ENCODE results near the gene OR1M1.

Gene OR1M1

DNA sequence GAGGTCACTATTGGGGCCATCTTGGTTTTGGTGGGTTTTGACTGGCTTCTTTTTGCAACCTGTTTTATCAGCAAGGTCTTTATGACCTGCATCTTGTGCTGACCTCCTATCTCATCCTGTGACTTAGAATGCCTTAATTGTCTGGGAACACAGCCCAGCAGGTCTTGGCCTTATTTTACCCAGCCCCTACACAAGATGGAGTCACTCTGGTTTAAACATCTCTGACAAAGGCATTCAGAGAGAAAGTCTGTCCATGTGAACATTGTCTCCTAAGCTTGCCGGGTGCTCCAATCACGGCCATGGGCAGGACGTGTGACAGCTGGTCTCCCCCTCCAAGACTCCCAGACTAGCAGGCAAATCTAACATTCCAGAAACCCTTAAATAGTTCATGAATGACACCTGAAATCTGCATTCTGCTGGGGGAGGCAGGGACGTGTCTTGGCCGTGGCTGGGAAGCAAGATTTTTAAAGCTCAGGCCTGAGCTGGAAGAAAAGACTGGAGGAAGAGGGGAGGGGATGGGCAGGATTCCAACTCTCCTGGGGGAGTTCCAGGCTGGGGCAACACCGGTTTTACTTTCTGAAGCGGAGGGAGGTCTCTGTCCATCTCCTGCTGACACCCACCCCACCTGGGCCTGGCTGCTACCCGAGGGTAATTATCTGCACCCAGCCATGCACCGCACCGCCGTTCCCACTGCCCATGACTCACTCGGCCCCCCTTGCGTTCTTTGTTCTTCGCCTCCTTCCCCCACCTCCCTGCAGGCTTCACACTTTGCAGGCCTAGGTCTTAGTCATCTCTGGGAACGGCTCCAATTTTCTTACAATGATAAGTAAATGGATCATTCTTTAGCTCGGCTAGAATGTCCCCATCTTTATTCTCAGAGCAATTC, 11.6 kb upstream of the OR1M1 start:
- peak in 52 of 56 donors; percentile 1 to 83 (median 46) for DNase-seq

DNA sequence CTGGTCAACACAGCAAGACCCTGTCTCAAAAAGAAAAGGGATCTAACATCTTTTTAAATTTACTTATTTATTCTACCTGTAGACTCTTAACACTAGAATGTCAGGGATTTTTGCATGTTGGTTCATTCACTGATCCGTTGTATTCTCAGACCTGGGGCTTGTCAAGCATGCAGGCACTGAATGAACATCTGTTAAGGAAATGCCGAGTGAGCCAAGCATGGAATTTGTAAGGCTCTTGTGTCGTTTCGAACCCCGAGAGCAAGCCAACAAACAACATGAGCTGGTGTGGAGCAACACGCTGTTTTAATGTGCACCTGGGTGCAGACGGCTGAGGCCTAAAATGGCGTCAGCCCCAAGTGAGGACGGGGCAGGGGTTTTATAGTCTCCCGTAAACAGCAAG, 10.0 kb upstream of the OR1M1 start:
- no peak for DNase-seq

DNA sequence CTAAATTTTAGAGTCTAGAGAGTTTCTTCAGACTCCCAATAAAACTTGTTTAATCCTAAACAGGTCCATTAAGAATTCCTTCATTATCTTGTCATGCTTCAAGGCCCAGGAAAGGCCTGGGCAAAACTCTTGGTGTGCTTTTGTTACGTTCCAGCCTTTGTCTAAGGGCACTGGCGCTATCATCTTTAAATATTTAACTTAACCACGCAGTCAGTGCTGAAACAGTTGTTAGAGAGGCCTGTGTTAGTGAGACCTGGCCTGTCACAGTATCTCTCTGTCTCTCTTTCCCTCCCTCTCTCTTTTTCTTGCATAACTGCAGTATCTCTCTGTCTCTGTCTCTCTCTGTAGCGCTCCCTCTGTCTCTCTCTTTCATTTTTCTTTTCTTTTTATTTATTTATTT, 8.2 kb upstream of the OR1M1 start:
- no peak for DNase-seq

DNA sequence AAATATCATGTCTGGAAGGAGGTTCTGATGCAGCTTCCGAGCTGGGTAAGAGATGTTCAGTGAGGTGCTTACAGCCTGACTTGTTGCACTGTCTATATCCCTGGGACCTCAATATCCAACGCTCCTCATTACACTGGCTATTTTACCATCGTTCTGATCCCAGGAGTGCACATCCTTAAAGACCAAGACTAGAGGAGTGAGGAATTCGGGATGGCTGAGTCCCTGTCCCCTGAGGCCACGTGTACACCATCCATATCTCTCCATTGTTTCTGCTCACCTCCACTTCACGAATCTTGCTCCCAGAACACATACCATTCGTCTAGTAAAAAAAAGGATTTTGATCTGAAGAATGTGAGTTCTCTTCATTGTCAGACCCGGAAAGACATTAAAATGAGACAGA, 20.5 kb downstream of the OR1M1 start, which contains the start of gene OR7G2:
Gene OR7G2 (minus strand): TSS at position 101 of the 400 bp plus-strand sequence. CDS start 4,232 bp downstream, outside the sequence.
- DNase-seq = no peak

DNA sequence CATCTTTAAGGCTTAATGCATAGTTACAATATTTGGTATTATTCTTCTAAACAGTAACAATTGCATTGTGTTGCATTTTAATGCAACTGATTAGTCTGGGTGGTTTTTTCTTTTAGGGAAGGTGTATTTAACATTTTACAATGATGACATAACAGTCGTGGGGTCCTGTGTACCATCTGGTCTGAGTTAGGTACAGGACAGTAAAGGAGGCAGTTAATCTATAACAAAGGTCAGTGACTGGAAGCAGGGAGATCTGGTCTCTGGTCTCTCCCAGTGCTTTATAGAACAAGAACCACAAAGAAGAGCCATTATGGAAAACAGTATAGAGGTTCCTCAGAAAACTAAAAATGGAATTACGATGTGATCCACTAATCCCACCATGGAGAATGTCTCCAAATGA, 23.1 kb downstream of the OR1M1 start:
- DNase-seq = no peak

DNA sequence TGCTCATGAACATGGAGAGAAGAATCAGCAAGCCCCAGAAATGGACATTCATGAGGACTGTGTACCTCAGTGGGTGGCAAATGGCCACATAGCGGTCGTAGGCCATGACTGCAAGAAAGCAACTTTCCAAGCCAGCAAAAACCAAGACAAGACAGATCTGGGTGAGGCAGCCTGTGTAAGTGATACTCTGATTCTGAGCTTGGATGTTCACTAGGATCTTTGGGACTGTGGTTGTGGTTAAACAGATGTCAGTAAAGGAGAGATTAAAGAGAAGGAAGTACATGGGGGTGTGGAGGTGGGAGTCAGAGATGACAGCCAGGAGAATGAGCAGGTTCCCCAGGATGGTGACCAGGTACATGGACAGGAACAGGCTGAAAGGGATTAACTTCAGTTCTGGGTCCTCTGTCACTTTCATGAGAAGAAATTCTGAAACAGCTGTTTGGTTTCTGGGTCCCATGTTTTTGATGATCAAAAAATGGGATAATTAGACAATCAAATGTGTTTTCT, 28.5 kb downstream of the OR1M1 start, which contains the start of gene OR7G1:
Gene OR7G1 (minus strand): TSS at position 457 of the 507 bp plus-strand sequence. CDS start 0 bp downstream, at position 457.
- DNase-seq = no peak

DNA sequence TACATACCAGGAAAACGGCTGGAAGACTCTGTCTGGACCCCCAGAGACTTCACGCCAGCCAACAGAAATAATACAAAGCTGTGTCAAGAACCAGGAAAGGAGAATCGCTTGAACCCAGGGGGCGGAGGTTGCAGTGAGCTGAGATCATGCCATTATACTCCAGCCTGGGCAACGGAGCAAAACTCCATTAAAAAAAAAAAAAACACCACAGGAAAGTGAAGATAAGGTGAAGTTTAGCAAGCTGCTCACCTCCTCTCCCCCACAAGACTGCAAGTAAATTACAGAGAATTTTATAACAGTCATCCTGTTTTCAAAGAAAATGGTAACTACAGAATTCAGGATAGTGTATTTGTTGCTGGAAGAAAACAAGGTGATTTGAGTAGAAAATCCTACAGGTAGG, 29.7 kb downstream of the OR1M1 start:
- DNase-seq = no peak

- no peak for DNase-seq
Observed at GRCh38 chr19:9126900-9127405, 40.1 kb downstream of the OR1M1 start, which contains the start of gene OR7G3. OR7G3 (minus strand) TSS chr19:9126950; CDS start chr19:9126950, 0 bp downstream.

DNA sequence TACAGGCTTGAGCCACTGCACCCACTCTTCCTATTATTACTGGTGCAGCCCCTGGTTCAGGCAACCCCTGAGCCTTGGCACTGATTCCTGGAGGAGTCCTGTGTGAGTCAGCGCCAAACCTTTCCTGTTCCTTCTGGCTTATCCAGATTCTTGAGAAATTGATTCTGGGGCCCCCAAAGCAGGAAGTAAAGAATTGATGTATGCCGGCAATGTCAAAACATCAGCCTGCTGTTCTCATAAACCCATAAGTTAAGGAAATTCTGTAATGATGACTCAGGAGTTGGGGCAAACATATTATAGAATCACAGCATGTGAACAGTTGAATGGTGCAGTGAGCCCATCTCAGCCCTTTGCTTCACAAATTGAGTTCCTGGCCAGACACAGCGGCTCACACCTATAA, 41.3 kb downstream of the OR1M1 start:
- DNase-seq = no peak

DNA sequence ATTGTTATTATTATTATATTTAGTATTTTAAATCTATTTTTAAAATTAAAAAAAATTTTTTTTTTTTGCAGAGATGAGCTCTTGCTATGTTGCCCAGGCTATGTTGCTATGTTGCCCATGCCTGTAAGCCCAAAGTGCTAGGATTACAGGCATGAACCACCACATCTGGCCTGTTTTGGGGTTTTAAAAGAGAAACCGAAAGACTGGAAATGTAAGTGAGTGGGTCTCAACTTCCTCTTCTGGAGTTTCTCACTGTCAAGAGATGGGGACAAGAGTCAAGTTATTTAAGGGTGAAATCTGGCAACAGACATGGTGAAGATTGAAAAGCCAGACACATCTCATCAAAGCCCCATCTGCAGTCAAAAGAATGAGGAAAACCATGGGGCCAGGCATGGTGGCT, 44.1 kb downstream of the OR1M1 start:
- no peak for DNase-seq

DNA sequence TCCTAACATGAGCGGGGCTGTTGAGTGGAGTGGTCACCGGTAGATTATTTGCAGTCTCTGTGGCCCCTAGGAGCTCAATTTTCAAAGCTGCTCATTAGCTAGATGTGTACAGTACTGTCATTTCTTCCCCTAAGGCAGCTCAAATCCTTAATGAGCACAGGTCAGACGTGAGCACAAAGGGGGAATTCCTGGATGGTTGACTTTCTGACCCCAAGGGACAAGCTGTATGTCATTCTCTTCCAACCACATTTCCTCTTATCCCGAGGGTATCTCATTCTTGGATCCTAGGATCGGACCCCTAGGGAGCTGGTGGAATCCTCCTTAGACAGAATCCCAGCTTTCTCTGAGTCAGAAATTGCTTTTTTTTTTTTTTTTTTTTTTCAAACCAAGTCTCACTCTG, 45.6 kb downstream of the OR1M1 start:
- no peak for DNase-seq

DNA sequence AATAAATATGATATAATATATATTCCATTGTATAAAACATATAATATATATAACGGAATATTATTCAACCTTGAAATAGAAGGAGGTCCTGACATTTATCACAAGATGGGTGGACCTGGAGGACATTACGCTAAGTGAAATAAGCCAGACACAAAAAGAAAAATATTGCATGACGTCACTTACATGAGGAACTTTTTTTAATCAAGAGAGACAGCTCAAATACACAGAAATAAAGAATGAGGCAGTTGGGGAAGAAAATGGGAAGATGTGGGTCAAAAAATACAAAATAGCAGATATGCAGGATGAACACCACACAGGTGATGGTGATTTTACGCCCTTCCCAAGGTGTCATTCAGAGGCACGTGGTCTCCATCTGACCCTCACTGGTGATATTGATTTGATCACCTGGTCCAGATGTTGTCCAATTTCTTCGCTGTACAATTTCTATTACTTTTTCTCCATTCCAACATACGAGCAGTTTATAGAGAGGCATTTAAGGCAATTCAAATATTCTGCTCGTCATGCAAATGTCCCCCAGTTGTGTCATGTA, 52.8 kb downstream of the OR1M1 start:
- no peak for DNase-seq

- DNase-seq = peak; percentile 35 to 95 (median 80)
Observed at GRCh38 chr19:9140159-9140874, 53.5 kb downstream of the OR1M1 start, which contains the start of gene ZNF317. ZNF317 (plus strand) TSS chr19:9140397; CDS start chr19:9156017, 15,620 bp downstream.

- no peak for DNase-seq
Observed at GRCh38 chr19:9144920-9145319, 58.1 kb downstream of the OR1M1 start.

All from amygdala (tissue), 56 donors.